ENCODE measurements around the gene RIOX2.
A peak's percentile ranks its signal among the peaks of the same experiment; 100 is the strongest.
"Not testable (repeated sequence)": the region's sequence is repeated elsewhere in the genome, so short reads cannot be mapped to it uniquely, and the experiment has no call there.

RIOX2 gene

GRCh38 chr3:97950360-97950759 lies 21.9 kb downstream of the RIOX2 start:
- DNase-seq, result no peak

DNA sequence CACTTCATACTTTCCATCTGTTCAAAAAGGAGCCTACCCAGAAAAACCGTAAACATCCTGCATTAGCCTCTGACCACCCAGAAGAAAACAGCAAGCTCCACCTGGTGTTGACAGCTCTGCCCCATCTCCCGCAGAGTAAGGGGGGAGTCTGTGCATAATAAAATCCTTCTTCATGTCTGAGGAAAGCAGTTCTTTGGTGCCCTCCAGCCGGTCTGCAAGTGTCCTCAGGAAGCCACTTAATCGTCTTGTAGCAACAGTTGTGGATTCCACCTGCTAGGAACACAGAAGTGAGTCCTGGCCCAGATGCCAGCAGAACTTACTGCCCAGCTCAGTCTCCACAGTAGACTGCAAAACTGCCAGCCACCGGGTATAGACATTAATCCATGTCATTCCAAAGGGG lies 22.5 kb downstream of the RIOX2 start:
- no peak for DNase-seq

GRCh38 chr3:97949110-97949485 lies 23.1 kb downstream of the RIOX2 start:
- DNase-seq, result no peak

- no peak for DNase-seq
Measured at GRCh38 chr3:97948351-97949109, 23.7 kb downstream of the RIOX2 start.

- DNase-seq, result peak; percentile 18
Measured at GRCh38 chr3:97942801-97943546, 29.3 kb downstream of the RIOX2 start.

DNA sequence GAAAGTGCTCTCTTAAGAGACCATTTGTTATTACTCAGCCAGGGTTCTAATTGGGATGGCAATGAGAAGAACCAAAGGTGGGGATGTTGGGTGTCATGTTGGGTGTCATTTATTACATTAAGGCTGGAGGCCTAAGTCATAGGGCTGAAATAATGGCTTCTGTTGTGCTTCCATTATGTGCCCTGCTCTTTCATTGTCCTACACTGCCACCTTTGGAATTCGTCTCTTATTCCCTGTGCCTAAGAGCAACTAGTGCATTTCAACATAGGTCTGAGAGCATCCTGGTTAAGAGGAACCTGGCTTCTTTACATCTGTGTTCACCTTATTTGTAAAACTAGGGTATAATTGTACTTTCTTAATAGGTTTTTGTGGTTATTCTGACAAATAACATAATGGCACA lies 32.2 kb downstream of the RIOX2 start:
- no peak for DNase-seq

- DNase-seq, result no peak
Measured at GRCh38 chr3:97939401-97939800, 32.8 kb downstream of the RIOX2 start.

- no peak for DNase-seq
Measured at GRCh38 chr3:97938444-97938843, 33.8 kb downstream of the RIOX2 start.

- DNase-seq, result no peak
Measured at GRCh38 chr3:97937205-97937604, 35.0 kb downstream of the RIOX2 start.

GRCh38 chr3:97935842-97936241 lies 36.4 kb downstream of the RIOX2 start:
- DNase-seq, result no peak

DNA sequence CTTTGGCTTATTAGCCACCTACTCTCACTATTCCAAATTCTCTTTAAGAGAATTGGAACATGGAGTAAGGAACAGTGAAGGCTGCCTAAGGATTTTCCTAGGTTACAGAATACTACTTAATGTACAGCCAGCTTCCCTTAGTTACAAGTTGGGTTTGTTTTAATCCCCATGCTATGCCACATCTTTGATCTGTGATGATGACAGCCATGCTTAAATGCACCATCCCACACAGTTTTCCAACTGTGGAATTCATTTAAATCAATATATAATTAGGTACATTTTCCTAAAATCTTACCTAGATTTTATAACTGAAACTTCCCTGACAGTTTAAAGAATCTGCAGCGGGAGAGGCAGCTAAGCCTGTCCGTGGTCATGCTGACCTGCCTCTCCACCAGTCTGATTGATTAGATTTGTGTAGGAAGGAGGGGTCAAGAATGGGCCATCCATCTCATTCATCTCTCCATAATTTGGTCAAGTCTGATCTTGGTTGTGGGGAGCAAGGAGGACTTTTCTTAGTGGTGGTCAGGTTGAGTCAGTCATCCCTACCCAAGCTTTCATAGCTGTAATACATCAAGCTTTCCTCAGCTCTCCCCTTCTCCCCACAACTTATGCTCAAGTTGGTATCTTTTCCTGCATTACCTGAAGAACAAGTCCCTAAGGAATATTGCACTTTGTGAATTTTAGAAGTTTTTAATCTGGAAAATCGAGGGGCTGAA lies 37.1 kb downstream of the RIOX2 start:
- DNase-seq, result no peak

- DNase-seq, result no peak
Measured at GRCh38 chr3:97932387-97932801, 39.8 kb downstream of the RIOX2 start.

- DNase-seq, result no peak
Measured at GRCh38 chr3:97931218-97931617, 41.0 kb downstream of the RIOX2 start.

DNA sequence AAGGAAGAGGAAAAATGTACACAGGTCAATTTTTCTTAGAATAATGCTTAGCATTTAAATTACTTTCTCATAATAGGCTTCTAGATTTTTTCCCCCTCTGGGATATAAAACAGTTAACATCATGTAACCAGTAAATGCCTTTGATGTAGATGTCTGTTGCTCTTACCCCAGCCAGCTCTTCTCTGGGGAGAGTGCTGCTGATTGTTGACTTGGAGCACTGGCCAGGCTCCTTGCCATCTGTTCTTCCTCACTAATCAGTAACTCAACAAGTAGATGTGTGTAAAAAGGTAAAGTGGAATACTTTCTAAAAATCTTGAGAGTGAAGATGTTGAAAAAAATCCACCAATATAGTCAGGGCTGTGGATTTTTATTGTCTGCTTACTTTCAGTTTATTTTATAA lies 42.2 kb downstream of the RIOX2 start:
- no peak for DNase-seq

GRCh38 chr3:97928986-97929385 lies 43.2 kb downstream of the RIOX2 start:
- no peak for DNase-seq

DNA sequence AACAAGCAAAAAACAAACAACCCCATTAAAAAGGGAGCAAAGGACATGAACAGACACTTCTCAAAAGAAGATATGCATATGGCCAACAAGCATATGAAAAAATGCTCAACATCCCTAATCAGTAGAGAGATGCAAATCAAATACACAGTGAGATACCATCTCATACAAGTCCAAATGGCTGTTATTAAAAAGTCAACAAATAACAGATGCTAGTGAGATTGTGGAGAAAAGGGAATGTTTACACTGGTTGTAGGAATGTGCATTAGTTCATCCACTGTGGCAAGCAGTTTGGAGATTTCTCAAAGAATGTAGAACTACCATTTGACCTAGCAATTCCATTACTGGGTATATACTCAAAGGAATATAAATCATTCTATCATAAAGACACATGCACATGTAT lies 44.5 kb downstream of the RIOX2 start:
- no peak for DNase-seq

- DNase-seq, result no peak
Measured at GRCh38 chr3:97917813-97918536, 54.3 kb downstream of the RIOX2 start.

- DNase-seq, result no peak
Measured at GRCh38 chr3:97916576-97916975, 55.7 kb downstream of the RIOX2 start.

DNA sequence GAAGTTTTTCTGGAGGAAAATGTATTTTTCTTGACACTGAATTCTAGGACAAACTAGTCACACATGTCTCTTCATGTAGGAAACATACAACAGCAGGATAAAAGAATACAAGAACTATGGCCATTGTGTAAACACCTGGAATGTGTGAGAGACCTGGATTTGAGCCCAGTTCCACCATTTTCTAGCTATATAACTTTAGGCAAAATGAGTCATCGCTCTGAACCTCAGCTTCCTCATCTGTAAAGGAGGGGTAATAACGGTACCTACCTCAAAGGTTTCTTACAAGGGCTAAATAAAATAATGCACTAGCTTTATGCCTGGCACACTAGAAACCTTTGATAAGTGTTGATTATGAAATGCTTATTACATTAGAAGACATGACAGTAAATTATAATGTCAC lies 57.8 kb downstream of the RIOX2 start:
- DNase-seq, result no peak

DNA sequence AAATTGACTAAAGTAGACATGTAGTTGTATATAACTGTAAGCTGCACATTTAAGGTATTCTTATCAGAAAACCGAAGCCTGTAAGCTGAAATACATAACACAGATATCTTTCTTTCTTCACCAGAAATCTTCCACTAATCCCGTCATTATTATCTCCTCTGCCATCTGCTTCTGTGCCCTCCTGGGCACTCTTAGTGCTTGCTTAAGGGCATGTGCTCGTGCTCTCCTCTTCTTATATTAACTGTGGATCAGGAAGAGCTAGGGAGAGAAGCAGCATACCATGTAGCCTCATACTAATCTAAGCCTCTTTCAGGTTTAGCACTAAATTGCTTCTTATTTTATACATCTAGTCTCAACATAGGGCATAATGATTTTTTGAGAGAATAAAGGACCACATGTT lies 60.8 kb downstream of the RIOX2 start:
- DNase-seq, result no peak

GRCh38 chr3:97910931-97911351 lies 61.3 kb downstream of the RIOX2 start:
- no peak for DNase-seq

GRCh38 chr3:97910236-97910831 lies 61.9 kb downstream of the RIOX2 start:
- DNase-seq, result not testable (repeated sequence)

- not testable (repeated sequence) for DNase-seq
Measured at GRCh38 chr3:97909830-97910229, 62.4 kb downstream of the RIOX2 start.

Measured in NCI-H345 (cell line).